ENCODE data around the gene ST3GAL3.

DNA sequence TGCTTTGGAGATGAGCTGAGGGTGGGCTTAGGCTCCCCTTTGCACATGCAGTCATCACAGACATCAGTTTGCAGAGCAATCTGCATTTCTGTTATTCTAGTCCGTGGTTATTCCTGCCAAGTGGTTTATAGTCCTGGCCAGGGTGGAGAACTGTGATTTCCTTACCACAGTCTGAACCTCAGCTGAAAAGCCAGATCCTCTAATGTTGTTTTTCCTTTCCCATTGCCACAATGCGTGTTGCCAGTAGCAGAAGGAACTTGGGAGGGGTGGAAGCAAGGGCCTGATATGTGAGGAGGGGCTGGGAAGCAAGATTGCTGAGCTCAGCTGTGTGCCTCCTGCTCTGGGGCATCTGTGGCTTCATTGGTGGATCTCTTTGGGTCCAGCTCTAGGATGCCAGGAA lies 18.0 kb upstream of the ST3GAL3 start:
- no peak for TF ChIP-seq TCF7 (CRISPR knock-in tag; IDR thresholded peaks at IDR 0.05; ENCODE audit: low read depth)
- no peak for TF ChIP-seq CBFB (CRISPR knock-in tag; IDR thresholded peaks at IDR 0.05; ENCODE audit: low read depth)
- TF ChIP-seq, protein P1, sequence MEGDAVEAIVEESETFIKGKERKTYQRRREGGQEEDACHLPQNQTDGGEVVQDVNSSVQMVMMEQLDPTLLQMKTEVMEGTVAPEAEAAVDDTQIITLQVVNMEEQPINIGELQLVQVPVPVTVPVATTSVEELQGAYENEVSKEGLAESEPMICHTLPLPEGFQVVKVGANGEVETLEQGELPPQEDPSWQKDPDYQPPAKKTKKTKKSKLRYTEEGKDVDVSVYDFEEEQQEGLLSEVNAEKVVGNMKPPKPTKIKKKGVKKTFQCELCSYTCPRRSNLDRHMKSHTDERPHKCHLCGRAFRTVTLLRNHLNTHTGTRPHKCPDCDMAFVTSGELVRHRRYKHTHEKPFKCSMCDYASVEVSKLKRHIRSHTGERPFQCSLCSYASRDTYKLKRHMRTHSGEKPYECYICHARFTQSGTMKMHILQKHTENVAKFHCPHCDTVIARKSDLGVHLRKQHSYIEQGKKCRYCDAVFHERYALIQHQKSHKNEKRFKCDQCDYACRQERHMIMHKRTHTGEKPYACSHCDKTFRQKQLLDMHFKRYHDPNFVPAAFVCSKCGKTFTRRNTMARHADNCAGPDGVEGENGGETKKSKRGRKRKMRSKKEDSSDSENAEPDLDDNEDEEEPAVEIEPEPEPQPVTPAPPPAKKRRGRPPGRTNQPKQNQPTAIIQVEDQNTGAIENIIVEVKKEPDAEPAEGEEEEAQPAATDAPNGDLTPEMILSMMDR (IDR thresholded peaks at IDR 0.05) = no peak
- TF ChIP-seq, protein P2, sequence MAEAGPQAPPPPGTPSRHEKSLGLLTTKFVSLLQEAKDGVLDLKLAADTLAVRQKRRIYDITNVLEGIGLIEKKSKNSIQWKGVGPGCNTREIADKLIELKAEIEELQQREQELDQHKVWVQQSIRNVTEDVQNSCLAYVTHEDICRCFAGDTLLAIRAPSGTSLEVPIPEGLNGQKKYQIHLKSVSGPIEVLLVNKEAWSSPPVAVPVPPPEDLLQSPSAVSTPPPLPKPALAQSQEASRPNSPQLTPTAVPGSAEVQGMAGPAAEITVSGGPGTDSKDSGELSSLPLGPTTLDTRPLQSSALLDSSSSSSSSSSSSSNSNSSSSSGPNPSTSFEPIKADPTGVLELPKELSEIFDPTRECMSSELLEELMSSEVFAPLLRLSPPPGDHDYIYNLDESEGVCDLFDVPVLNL (CRISPR knock-in tag; IDR thresholded peaks at IDR 0.05; ENCODE audit: borderline replicate concordance, low read depth) = no peak
- TF ChIP-seq SP1 (CRISPR knock-in tag; conservative IDR thresholded peaks at IDR 0.05) = no peak
- TF ChIP-seq, protein P3, sequence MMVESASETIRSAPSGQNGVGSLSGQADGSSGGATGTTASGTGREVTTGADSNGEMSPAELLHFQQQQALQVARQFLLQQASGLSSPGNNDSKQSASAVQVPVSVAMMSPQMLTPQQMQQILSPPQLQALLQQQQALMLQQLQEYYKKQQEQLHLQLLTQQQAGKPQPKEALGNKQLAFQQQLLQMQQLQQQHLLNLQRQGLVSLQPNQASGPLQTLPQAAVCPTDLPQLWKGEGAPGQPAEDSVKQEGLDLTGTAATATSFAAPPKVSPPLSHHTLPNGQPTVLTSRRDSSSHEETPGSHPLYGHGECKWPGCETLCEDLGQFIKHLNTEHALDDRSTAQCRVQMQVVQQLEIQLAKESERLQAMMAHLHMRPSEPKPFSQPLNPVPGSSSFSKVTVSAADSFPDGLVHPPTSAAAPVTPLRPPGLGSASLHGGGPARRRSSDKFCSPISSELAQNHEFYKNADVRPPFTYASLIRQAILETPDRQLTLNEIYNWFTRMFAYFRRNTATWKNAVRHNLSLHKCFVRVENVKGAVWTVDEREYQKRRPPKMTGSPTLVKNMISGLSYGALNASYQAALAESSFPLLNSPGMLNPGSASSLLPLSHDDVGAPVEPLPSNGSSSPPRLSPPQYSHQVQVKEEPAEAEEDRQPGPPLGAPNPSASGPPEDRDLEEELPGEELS (CRISPR knock-in tag; IDR thresholded peaks at IDR 0.05) = no peak
- TF ChIP-seq, protein P4, sequence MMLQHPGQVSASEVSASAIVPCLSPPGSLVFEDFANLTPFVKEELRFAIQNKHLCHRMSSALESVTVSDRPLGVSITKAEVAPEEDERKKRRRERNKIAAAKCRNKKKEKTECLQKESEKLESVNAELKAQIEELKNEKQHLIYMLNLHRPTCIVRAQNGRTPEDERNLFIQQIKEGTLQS (CRISPR knock-in tag; conservative IDR thresholded peaks at IDR 0.05) = no peak
- TF ChIP-seq, protein P5, sequence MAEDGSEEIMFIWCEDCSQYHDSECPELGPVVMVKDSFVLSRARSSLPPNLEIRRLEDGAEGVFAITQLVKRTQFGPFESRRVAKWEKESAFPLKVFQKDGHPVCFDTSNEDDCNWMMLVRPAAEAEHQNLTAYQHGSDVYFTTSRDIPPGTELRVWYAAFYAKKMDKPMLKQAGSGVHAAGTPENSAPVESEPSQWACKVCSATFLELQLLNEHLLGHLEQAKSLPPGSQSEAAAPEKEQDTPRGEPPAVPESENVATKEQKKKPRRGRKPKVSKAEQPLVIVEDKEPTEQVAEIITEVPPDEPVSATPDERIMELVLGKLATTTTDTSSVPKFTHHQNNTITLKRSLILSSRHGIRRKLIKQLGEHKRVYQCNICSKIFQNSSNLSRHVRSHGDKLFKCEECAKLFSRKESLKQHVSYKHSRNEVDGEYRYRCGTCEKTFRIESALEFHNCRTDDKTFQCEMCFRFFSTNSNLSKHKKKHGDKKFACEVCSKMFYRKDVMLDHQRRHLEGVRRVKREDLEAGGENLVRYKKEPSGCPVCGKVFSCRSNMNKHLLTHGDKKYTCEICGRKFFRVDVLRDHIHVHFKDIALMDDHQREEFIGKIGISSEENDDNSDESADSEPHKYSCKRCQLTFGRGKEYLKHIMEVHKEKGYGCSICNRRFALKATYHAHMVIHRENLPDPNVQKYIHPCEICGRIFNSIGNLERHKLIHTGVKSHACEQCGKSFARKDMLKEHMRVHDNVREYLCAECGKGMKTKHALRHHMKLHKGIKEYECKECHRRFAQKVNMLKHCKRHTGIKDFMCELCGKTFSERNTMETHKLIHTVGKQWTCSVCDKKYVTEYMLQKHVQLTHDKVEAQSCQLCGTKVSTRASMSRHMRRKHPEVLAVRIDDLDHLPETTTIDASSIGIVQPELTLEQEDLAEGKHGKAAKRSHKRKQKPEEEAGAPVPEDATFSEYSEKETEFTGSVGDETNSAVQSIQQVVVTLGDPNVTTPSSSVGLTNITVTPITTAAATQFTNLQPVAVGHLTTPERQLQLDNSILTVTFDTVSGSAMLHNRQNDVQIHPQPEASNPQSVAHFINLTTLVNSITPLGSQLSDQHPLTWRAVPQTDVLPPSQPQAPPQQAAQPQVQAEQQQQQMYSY (CRISPR knock-in tag; IDR thresholded peaks at IDR 0.05) = no peak
- TF ChIP-seq, protein P6, sequence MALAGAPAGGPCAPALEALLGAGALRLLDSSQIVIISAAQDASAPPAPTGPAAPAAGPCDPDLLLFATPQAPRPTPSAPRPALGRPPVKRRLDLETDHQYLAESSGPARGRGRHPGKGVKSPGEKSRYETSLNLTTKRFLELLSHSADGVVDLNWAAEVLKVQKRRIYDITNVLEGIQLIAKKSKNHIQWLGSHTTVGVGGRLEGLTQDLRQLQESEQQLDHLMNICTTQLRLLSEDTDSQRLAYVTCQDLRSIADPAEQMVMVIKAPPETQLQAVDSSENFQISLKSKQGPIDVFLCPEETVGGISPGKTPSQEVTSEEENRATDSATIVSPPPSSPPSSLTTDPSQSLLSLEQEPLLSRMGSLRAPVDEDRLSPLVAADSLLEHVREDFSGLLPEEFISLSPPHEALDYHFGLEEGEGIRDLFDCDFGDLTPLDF (CRISPR knock-in tag; IDR thresholded peaks at IDR 0.05) = no peak
- TF ChIP-seq, protein P7, sequence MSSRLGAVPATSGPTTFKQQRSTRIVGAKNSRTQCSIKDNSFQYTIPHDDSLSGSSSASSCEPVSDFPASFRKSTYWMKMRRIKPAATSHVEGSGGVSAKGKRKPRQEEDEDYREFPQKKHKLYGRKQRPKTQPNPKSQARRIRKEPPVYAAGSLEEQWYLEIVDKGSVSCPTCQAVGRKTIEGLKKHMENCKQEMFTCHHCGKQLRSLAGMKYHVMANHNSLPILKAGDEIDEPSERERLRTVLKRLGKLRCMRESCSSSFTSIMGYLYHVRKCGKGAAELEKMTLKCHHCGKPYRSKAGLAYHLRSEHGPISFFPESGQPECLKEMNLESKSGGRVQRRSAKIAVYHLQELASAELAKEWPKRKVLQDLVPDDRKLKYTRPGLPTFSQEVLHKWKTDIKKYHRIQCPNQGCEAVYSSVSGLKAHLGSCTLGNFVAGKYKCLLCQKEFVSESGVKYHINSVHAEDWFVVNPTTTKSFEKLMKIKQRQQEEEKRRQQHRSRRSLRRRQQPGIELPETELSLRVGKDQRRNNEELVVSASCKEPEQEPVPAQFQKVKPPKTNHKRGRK (CRISPR knock-in tag; IDR thresholded peaks at IDR 0.05; ENCODE audit: borderline replicate concordance) = no peak
- TF ChIP-seq, protein P8, sequence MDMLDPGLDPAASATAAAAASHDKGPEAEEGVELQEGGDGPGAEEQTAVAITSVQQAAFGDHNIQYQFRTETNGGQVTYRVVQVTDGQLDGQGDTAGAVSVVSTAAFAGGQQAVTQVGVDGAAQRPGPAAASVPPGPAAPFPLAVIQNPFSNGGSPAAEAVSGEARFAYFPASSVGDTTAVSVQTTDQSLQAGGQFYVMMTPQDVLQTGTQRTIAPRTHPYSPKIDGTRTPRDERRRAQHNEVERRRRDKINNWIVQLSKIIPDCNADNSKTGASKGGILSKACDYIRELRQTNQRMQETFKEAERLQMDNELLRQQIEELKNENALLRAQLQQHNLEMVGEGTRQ (CRISPR knock-in tag; IDR thresholded peaks at IDR 0.05) = no peak
- TF ChIP-seq, protein P9, sequence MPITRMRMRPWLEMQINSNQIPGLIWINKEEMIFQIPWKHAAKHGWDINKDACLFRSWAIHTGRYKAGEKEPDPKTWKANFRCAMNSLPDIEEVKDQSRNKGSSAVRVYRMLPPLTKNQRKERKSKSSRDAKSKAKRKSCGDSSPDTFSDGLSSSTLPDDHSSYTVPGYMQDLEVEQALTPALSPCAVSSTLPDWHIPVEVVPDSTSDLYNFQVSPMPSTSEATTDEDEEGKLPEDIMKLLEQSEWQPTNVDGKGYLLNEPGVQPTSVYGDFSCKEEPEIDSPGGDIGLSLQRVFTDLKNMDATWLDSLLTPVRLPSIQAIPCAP (CRISPR knock-in tag; IDR thresholded peaks at IDR 0.05) = no peak
- no peak for TF ChIP-seq NR2C2 (CRISPR knock-in tag; IDR thresholded peaks at IDR 0.05)
- TF ChIP-seq ZNF263 (CRISPR knock-in tag; IDR thresholded peaks at IDR 0.05; ENCODE audit: low read depth) = no peak

All from WTC11 (cell line).